WTC11 (cell line): ENCODE measurements around the gene GHSR. TPM values are rescaled to one million over a fixed set of nuclear protein-coding genes. Genes with fewer than 3 reads are reported as not detected.

Source experiments
- ATAC-seq: fragments of 200-7000 bp; cut with Tn5 transposase; 2 replicates; pipeline ENCODE4 v1.10.0; 2021; ENCODE audit warnings: mild to moderate bottlenecking, moderate library complexity
- CTCF ChIA-PET: fragments of 300-600 bp; sonication (Branson Sonifier 250); formaldehyde crosslinking; loops from one replicate; lab custom pipeline; 2021; ENCODE audit warnings: antibody characterized with exemption; lab: Charles Lee
- POLR2A ChIA-PET: fragments of 350-600 bp; sonication (Branson Sonifier 250); formaldehyde crosslinking; loops from one replicate; lab custom pipeline; 2021; ENCODE audit warnings: antibody characterized with exemption; lab: Charles Lee
- DNase-seq: peaks from one replicate; pipeline ENCODE4 v3.0.0; 2021; ENCODE audit warnings: low spot score
- H3K27ac Mint-ChIP-seq: 2 replicates; pipeline ENCODE4 v1.8.0; 2021; ENCODE audit warnings: mixed read lengths
- H3K27me3 Mint-ChIP-seq: 2 replicates; pipeline ENCODE4 v1.8.0; 2021; ENCODE audit warnings: low read depth, mild to moderate bottlenecking, moderate library complexity, mixed read lengths
- H3K36me3 Mint-ChIP-seq: 2 replicates; pipeline ENCODE4 v1.8.0; 2021; ENCODE audit warnings: mixed read lengths
- H3K4me1 Mint-ChIP-seq: 2 replicates; pipeline ENCODE4 v1.8.0; 2022; ENCODE audit warnings: mixed read lengths
- H3K4me3 Mint-ChIP-seq: 2 replicates; pipeline ENCODE4 v1.8.0; 2021; ENCODE audit warnings: mild to moderate bottlenecking, moderate library complexity, mixed read lengths
- H3K9me3 Mint-ChIP-seq: 2 replicates; pipeline ENCODE4 v1.8.0; 2021; ENCODE audit warnings: mixed read lengths
- FOXP1 ChIP-seq: sonication (generic); formaldehyde crosslinking; IDR thresholded peaks from 2 replicates; pipeline ENCODE4 v1.8.0; 2022; ENCODE audit warnings: missing genetic modification reagents, mild to moderate bottlenecking, moderate library complexity, borderline replicate concordance
- GTF2I ChIP-seq: fragments of 250-450 bp; sonication (Bioruptor Pico); conservative IDR thresholded peaks from 2 replicates; pipeline ENCODE4 v1.4.0; 2021; ENCODE audit warnings: mild to moderate bottlenecking
- NR2C2 ChIP-seq: sonication (generic); formaldehyde crosslinking; IDR thresholded peaks from 2 replicates; pipeline ENCODE4 v1.8.0; 2022; ENCODE audit warnings: mild to moderate bottlenecking, missing genetic modification reagents
- OVOL2 ChIP-seq: fragments of 250-450 bp; sonication (Bioruptor Pico); IDR thresholded peaks from 2 replicates; pipeline ENCODE4 v1.9.0; 2021; ENCODE audit warnings: mild to moderate bottlenecking, borderline replicate concordance
- PRRX2 ChIP-seq: fragments of 250-450 bp; sonication (Bioruptor Pico); IDR thresholded peaks from 2 replicates; pipeline ENCODE4 v1.8.0; 2021; ENCODE audit warnings: mild to moderate bottlenecking
- SOX15 ChIP-seq: fragments of 250-450 bp; sonication (Bioruptor Pico); IDR thresholded peaks from 2 replicates; pipeline ENCODE4 v1.9.0; 2021; ENCODE audit warnings: mild to moderate bottlenecking
- TCF7 ChIP-seq: sonication (generic); formaldehyde crosslinking; IDR thresholded peaks from 2 replicates; pipeline ENCODE4 v1.8.0; 2022; ENCODE audit warnings: mild to moderate bottlenecking, low read depth, missing genetic modification reagents, moderate library complexity
- TEAD1 ChIP-seq: sonication (generic); formaldehyde crosslinking; IDR thresholded peaks from 2 replicates; pipeline ENCODE4 v1.8.0; 2022; ENCODE audit warnings: mild to moderate bottlenecking, missing genetic modification reagents
- total RNA-seq: library from RNA; stranded (reverse); gene quantifications from 3 replicates; pipeline ENCODE4 v1.2.3, GENCODE V29; 2021
- TF ChIP-seq, protein P1 (sequence below): sonication (generic); formaldehyde crosslinking; IDR thresholded peaks from 2 replicates; pipeline ENCODE4 v1.8.0; 2023; ENCODE audit warnings: missing genetic modification reagents, mild to moderate bottlenecking, borderline replicate concordance
- TF ChIP-seq, protein P2 (sequence below): sonication (generic); formaldehyde crosslinking; IDR thresholded peaks from 2 replicates; pipeline ENCODE4 v1.8.0; 2022; ENCODE audit warnings: mild to moderate bottlenecking, missing genetic modification reagents
- TF ChIP-seq, protein P3 (sequence below): sonication (generic); formaldehyde crosslinking; IDR thresholded peaks from 2 replicates; pipeline ENCODE4 v1.8.1; 2022; ENCODE audit warnings: low read depth, mild to moderate bottlenecking, moderate library complexity, missing genetic modification reagents, borderline replicate concordance
- TF ChIP-seq, protein P4 (sequence below): fragments of 250-450 bp; sonication (Bioruptor Pico); IDR thresholded peaks from 2 replicates; pipeline ENCODE4 v1.9.0; 2021; ENCODE audit warnings: moderate library complexity, mild to moderate bottlenecking, inconsistent platforms, borderline replicate concordance
- TF ChIP-seq, protein P5 (sequence below): sonication (generic); formaldehyde crosslinking; IDR thresholded peaks from 2 replicates; pipeline ENCODE4 v1.8.1; 2022; ENCODE audit warnings: mild to moderate bottlenecking, moderate library complexity, missing genetic modification reagents
- TF ChIP-seq, protein P6 (sequence below): sonication (generic); formaldehyde crosslinking; IDR thresholded peaks from 2 replicates; pipeline ENCODE4 v1.8.1; 2023; ENCODE audit warnings: mild to moderate bottlenecking, missing genetic modification reagents

The GHSR gene
- total RNA-seq, 1 experiment from 2014 or later: not detected

DNA sequence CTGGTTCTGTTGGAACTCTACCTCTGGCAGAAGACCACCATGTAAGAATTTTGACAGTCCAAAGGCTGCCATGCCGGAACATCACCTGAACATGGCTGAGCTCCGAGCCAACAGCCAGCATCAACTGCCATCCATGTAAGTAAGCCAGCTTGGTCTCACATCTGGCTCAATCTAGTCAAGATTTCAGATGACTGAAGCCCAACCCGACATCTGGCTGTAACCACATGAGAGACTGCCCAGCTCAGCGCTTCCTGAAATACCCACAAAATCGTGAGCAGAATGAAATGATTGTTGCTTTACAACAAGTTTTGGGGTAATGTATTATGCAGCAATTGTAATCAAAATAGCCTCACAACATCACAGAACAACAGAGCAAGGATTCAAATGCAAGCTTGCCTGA is 32.9 kb downstream of the GHSR start (continued):
- TF ChIP-seq, protein P1, sequence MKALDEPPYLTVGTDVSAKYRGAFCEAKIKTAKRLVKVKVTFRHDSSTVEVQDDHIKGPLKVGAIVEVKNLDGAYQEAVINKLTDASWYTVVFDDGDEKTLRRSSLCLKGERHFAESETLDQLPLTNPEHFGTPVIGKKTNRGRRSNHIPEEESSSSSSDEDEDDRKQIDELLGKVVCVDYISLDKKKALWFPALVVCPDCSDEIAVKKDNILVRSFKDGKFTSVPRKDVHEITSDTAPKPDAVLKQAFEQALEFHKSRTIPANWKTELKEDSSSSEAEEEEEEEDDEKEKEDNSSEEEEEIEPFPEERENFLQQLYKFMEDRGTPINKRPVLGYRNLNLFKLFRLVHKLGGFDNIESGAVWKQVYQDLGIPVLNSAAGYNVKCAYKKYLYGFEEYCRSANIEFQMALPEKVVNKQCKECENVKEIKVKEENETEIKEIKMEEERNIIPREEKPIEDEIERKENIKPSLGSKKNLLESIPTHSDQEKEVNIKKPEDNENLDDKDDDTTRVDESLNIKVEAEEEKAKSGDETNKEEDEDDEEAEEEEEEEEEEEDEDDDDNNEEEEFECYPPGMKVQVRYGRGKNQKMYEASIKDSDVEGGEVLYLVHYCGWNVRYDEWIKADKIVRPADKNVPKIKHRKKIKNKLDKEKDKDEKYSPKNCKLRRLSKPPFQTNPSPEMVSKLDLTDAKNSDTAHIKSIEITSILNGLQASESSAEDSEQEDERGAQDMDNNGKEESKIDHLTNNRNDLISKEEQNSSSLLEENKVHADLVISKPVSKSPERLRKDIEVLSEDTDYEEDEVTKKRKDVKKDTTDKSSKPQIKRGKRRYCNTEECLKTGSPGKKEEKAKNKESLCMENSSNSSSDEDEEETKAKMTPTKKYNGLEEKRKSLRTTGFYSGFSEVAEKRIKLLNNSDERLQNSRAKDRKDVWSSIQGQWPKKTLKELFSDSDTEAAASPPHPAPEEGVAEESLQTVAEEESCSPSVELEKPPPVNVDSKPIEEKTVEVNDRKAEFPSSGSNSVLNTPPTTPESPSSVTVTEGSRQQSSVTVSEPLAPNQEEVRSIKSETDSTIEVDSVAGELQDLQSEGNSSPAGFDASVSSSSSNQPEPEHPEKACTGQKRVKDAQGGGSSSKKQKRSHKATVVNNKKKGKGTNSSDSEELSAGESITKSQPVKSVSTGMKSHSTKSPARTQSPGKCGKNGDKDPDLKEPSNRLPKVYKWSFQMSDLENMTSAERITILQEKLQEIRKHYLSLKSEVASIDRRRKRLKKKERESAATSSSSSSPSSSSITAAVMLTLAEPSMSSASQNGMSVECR (CRISPR knock-in tag): no peak
- TF ChIP-seq SOX15 (CRISPR knock-in tag): no peak
- TF ChIP-seq, protein P2, sequence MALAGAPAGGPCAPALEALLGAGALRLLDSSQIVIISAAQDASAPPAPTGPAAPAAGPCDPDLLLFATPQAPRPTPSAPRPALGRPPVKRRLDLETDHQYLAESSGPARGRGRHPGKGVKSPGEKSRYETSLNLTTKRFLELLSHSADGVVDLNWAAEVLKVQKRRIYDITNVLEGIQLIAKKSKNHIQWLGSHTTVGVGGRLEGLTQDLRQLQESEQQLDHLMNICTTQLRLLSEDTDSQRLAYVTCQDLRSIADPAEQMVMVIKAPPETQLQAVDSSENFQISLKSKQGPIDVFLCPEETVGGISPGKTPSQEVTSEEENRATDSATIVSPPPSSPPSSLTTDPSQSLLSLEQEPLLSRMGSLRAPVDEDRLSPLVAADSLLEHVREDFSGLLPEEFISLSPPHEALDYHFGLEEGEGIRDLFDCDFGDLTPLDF (CRISPR knock-in tag): no peak

DNA sequence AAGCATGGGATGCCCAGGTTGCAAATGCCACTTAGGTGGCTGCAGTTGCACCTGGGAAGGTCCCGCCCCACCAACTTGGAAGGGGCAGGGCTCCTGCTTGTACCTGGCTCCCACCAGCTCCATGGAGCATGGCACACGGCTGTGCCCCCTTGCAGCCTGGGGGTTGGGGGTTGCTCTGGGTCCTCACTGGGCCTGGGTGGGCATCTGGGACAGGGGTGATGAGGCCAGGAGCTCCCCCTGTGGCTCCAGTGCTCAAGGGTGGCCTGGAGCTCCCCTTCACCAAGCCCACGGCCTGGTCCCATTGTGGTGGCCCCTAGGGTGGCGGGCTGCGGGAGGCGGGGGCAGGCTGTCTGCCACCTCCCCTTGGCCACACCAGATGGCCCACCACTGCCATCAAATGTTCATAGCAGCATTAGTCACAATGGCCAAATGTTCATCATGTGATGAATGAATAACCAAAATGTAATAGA is 36.7 kb downstream of the GHSR start:
- H3K9me3 Mint-ChIP-seq: no peaks in the 10 kb centered on the region
- no peak for TF ChIP-seq PRRX2 (CRISPR knock-in tag)
- TF ChIP-seq, protein P3, sequence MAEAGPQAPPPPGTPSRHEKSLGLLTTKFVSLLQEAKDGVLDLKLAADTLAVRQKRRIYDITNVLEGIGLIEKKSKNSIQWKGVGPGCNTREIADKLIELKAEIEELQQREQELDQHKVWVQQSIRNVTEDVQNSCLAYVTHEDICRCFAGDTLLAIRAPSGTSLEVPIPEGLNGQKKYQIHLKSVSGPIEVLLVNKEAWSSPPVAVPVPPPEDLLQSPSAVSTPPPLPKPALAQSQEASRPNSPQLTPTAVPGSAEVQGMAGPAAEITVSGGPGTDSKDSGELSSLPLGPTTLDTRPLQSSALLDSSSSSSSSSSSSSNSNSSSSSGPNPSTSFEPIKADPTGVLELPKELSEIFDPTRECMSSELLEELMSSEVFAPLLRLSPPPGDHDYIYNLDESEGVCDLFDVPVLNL (CRISPR knock-in tag): no peak
- no peak for TF ChIP-seq TEAD1 (CRISPR knock-in tag)
- TF ChIP-seq, protein P4, sequence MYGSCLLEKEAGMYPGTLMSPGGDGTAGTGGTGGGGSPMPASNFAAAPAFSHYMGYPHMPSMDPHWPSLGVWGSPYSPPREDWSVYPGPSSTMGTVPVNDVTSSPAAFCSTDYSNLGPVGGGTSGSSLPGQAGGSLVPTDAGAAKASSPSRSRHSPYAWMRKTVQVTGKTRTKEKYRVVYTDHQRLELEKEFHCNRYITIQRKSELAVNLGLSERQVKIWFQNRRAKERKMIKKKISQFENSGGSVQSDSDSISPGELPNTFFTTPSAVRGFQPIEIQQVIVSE (CRISPR knock-in tag): no peak
- no peak for TF ChIP-seq OVOL2 (CRISPR knock-in tag)
- no peak for TF ChIP-seq FOXP1 (CRISPR knock-in tag)
- TF ChIP-seq, protein P5, sequence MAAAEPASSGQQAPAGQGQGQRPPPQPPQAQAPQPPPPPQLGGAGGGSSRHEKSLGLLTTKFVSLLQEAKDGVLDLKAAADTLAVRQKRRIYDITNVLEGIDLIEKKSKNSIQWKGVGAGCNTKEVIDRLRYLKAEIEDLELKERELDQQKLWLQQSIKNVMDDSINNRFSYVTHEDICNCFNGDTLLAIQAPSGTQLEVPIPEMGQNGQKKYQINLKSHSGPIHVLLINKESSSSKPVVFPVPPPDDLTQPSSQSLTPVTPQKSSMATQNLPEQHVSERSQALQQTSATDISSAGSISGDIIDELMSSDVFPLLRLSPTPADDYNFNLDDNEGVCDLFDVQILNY: no peak
- TF ChIP-seq NR2C2 (CRISPR knock-in tag): no peak
- TF ChIP-seq, protein P6, sequence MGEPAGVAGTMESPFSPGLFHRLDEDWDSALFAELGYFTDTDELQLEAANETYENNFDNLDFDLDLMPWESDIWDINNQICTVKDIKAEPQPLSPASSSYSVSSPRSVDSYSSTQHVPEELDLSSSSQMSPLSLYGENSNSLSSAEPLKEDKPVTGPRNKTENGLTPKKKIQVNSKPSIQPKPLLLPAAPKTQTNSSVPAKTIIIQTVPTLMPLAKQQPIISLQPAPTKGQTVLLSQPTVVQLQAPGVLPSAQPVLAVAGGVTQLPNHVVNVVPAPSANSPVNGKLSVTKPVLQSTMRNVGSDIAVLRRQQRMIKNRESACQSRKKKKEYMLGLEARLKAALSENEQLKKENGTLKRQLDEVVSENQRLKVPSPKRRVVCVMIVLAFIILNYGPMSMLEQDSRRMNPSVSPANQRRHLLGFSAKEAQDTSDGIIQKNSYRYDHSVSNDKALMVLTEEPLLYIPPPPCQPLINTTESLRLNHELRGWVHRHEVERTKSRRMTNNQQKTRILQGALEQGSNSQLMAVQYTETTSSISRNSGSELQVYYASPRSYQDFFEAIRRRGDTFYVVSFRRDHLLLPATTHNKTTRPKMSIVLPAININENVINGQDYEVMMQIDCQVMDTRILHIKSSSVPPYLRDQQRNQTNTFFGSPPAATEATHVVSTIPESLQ: no peak
- TF ChIP-seq GTF2I (CRISPR knock-in tag): no peak
- TF ChIP-seq TCF7 (CRISPR knock-in tag): no peak
- no peak overlapping the region for H3K27ac Mint-ChIP-seq
- H3K36me3 Mint-ChIP-seq: no peaks in the 10 kb centered on the region
- no peak overlapping the region for H3K4me3 Mint-ChIP-seq
- no peak for ATAC-seq
- no peak for DNase-seq
- no peaks in the 10 kb centered on the region for H3K4me1 Mint-ChIP-seq
- no peaks in the 10 kb centered on the region for H3K27me3 Mint-ChIP-seq
- ChIA-PET CTCF (no interaction called here), POLR2A (no interaction called here)
